IPS DF 4.7 (cell line): ENCODE measurements around the gene TM7SF3.

Source experiments
- DNase-seq: peaks from one replicate; pipeline ENCODE4 v3.0.0-alpha.2; 2013; ENCODE audit warnings: low spot score; ENCODE audit errors: extremely low read depth

The TM7SF3 gene

GRCh38 chr12:27014859-27015729 is 910 bp upstream of the TM7SF3 start:
- no peak for DNase-seq

DNA sequence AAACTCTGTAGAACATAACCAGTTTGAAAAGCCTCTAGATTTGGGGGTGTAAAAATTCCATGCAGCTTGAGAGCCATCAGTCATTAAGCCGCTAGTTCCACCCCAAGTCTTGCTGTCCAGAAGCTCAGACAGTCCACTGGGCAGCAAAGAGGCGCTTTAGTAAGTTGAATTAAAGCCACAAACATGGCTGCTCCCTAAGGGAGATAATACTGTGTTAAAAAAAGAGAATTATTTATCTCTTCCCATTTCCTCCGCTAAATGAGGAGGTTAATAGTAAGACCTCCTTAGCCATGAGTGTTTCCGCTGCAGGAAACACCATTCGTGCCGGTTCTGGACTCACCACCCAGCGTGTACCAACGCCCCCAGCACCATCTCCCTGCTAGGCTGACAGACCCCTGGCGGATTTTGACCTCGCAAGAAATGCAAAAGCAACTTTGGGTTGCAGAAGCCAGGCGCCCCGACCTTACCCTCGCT is 536 bp downstream of the TM7SF3 start:
- DNase-seq, result no peak

GRCh38 chr12:27012982-27013255 is 1.3 kb downstream of the TM7SF3 start:
- no peak for DNase-seq

DNA sequence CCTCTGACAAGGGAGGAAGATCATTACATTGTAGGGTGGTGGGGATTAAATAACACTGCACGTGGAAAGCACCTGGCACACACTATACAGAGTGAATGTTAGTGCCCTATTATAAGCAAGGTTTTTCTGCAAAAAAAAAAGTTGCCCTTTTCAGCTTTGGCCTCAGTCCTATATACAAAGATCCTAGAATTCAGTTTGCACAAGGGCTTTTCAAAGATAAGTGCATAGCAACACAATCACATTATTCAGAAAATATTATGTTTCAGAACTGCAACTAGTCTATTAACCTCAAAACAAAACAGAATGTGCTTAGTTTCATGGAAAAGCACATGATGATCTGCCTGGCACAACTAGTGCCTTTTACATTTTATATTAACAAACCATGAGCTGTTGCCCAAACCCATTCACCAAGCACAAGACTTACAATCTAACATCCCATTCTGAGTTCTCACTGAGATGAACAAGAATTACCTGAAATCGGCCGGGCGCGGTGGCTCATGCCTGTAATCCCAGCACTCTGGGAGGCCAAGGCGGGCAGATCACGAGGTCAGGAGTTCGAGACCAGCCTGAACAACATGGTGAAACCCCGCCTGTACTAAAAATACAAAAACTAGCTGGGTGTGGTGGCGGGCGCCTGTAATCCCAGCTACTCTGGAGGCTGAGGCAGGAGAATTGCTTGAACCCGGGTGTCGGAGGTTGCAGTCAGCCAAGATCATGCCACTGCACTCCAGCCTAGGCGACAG is 1.8 kb downstream of the TM7SF3 start:
- DNase-seq, result no peak

DNA sequence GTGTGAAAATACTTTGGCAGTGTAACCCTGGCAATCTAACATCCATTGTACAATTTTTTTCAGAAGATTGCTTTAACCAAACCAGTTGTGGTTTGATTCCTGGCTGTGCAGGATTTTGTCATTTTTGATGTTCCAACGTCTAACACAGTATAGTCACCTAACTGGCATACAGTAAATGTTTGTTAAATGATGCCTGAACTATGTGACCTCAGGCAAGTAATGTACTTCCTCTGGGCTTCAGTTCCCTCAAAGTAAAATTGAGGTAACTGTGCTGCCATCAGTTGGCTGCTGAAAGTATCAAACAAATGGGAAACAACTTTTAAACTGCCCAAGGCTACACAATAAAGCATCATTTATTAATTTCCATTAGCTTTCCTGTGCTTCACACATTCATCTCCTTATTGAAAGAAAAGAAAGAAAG is 4.3 kb downstream of the TM7SF3 start:
- DNase-seq, result no peak

GRCh38 chr12:27008081-27008480 is 6.1 kb downstream of the TM7SF3 start:
- no peak for DNase-seq

- DNase-seq, result no peak
Measured at GRCh38 chr12:27006797-27007467, 7.3 kb downstream of the TM7SF3 start.

DNA sequence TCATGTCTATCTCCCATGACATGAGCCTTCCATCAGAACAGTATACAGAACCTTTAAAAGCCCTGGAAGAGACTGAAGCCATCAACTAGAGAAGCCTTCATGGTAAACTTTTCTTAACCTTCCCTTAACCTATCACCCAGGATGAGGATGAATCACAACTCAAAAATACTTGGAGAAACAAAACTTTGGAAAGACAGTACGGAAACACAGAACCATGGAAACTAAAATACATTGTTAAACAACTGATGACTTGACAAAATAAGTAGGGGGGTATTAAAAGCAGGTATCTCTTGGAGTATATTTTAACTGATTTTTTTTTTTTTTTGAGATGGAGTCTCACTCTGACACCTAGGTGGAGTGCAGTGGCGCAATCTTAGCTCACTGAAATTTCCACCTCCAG is 8.7 kb downstream of the TM7SF3 start:
- no peak for DNase-seq

- DNase-seq, result no peak
Measured at GRCh38 chr12:27003421-27004381, 10.5 kb downstream of the TM7SF3 start.

GRCh38 chr12:27002141-27002540 is 12.0 kb downstream of the TM7SF3 start:
- no peak for DNase-seq

GRCh38 chr12:27001663-27002062 is 12.5 kb downstream of the TM7SF3 start:
- no peak for DNase-seq

- no peak for DNase-seq
Measured at GRCh38 chr12:27000961-27001360, 13.2 kb downstream of the TM7SF3 start.

DNA sequence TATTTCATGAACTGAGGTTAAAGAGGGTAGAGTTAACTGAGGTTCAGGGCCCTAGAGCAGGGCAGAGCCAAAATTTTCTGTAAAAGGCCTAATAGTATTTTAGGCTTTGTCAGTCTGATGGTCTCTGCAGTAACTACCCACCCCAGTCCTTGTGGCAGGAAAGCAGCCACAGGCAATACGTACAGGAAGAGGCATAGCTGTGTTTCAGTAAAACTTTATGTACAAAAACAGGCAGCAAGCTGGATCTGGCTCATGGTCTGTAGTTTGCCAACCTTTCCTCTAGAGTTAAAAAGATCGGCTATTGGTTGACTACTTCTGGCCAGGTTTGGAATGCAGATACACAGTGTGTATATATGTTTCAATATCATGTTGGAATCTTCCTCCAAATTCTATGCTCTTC is 17.2 kb downstream of the TM7SF3 start:
- DNase-seq, result no peak

DNA sequence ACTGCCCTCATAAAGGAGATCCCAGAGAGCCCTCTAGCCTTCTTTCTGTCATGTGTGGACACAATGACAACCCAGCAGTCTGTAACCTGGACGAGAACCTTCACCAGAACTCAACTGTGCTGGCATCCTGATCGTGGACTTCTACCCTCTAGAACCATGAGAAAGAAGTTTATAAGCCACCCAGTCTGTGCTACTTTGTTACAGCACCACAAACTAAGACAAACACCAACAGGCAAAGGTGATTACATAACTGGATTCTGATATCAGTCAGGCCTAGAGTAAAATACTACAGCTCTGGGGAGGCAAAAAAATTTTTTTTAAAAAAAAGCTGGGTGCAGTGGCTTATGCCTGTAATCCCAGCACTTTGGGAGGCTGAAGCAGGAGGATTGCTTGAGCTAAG is 18.5 kb downstream of the TM7SF3 start:
- no peak for DNase-seq

- DNase-seq, result no peak
Measured at GRCh38 chr12:26994109-26994508, 20.1 kb downstream of the TM7SF3 start.

- DNase-seq, result no peak
Measured at GRCh38 chr12:26991826-26992225, 22.4 kb downstream of the TM7SF3 start.

DNA sequence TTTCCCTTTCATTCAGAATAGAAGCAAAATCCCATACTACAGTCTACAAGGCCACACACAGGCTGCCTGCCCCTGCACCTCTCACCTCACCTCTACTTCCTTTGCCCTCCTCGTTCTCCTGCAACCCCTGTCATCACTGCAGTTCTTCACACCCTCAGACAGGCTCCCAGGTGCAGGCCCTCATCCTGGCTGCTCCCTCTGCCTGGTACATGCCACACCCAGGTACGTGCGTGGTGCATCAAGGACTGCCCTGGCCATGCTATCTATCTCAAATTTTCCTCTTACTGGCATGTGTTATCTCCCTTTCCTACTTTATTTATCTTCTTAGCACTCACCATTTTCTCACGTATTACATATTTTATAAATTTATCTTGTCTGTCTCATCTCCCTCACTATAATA is 24.3 kb downstream of the TM7SF3 start:
- no peak for DNase-seq

DNA sequence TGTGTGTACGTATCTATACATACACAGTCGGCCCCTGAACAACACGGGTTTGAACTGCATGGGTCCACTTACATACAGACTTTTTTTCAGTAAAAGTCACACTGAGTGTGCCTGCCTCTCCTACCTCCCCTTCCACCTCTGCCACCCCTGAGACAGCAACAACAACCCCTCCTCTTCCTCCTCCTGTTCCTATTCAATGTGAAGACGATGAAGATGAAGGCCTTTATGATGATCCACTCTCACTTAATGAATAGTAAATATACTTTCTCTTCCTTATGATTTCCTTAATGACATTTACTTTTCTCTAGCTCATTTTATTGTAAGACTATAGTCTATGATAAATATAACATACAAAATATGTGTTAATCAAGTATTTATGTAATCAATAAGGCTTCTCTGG is 25.5 kb downstream of the TM7SF3 start:
- DNase-seq, result no peak

DNA sequence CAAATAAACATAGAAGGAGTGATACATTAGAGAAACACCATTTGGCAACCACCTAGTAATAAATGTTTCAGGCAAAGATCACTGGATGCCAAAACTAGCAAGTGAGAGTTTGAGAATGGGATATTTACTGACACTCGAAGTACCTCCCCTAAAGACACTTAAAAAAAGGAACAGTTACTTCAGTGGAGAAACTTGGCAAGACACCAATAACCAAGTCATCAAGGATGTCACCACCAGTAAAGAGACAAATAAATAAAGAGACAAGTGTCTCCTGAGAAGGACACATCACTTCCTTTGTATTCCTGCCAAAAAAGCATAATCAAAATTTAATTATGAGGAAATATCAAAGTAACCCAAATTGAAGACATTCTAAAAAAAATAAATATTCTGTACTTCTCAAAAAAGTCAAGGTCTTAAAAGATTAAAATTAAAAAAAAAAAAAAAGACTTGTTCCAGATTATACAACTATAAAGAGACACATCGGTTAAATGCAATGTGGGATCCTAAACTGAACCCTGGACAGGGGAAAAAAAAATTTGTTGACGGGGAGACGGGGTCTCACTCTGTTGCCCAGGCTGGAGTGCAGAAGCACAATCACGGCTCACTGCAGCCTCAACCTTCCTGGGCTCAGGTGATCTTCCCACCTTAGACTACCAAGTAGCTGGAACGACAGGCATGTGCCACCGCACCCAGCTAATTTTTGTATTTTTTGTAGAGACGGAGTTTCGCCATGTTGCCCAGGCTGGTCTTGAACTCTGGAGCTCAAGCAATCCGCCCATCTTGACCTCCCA is 26.4 kb downstream of the TM7SF3 start:
- no peak for DNase-seq

DNA sequence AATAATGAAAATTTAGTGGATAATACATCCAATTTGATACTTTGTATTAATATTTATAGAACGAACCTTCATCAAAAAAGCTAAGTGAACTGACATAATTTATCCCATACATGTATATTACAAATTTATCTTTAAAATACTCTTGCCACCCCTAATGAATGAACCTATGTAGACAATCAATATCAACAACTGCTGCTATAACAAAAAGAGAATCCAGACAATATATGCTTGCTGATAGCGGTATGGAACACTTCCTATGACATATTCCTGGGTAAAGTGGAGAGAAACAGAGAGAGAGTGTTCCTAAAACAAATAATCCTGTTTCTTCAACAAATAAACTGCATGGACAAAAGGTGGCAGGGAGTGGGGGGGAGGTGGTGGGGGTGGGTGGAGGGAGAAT is 31.3 kb downstream of the TM7SF3 start:
- no peak for DNase-seq
